Uterus (tissue), 4 donors: ENCODE results near the gene OSTN. TPM values are rescaled to one million over a fixed set of nuclear protein-coding genes. Genes with fewer than 3 reads are reported as not detected.

Source experiments
- DNase-seq, 2 donors: peaks; one replicate each; pipeline ENCODE4 v3.0.0-alpha.2; 2019 to 2020
- H3K27ac ChIP-seq, 2 donors: fragments of 200-600 bp; sonication (generic); 1 replicate in 1 of 2; 2 replicates in 1 of 2; pipeline ENCODE4 v1.5.1; 2016 to 2018
- H3K27me3 ChIP-seq, 2 donors: fragments of 200-600 bp; sonication (generic); one replicate each; pipeline ENCODE4 v1.5.1; 2018 to 2019; ENCODE audit warnings: control low read depth in 1 of 2
- H3K36me3 ChIP-seq, 2 donors: fragments of 200-600 bp; sonication (generic); one replicate each; pipeline ENCODE4 v1.5.1; 2019; ENCODE audit warnings: control low read depth in 1 of 2
- H3K4me1 ChIP-seq, 2 donors: fragments of 200-600 bp; sonication (generic); one replicate each; pipeline ENCODE4 v1.5.1; 2018 to 2019; ENCODE audit warnings: control low read depth in 1 of 2
- H3K4me3 ChIP-seq, 2 donors: fragments of 200-600 bp; sonication (generic); 1 replicate in 1 of 2; 2 replicates in 1 of 2; pipeline ENCODE4 v1.5.1; 2018 to 2019; ENCODE audit warnings: mild to moderate bottlenecking in 1 of 2
- H3K9me3 ChIP-seq, 2 donors: fragments of 200-600 bp; sonication (generic); one replicate each; pipeline ENCODE4 v1.5.1; 2019; ENCODE audit warnings: control low read depth in 1 of 2
- CTCF ChIP-seq, 4 experiments: fragments of 200-600 bp in 2 of 4; fragments of 450-650 bp in 2 of 4; sonication (generic) in 2 of 4; IDR thresholded peaks; one replicate each; pipeline ENCODE4 v1.5.1; 2016 to 2019; ENCODE audit warnings: antibody characterized with exemption in 4 of 4, mild to moderate bottlenecking in 2 of 4, moderate library complexity in 1 of 4
- POLR2A ChIP-seq, 2 donors: fragments of 450-650 bp; IDR thresholded peaks; one replicate each; pipeline ENCODE4 v1.6.1; 2016; ENCODE audit warnings: antibody characterized with exemption in 2 of 2, mild to moderate bottlenecking in 1 of 2, moderate library complexity in 1 of 2
- intact Hi-C: fragments of 100-400 bp; cut with DNase I; formaldehyde crosslinking; loops from one replicate; pipeline ENCODE4 v1.15.1; 2023; ENCODE audit warnings: low total_unique reads
- total RNA-seq, 4 donors: library from RNA; depleted of rRNA in 3 of 4; stranded (reverse); fragments of >200 nt in 3 of 4; gene quantifications; one replicate each; pipeline versions ENCODE4 v1.1.0 to v1.2.4, GENCODE V29; 2014 to 2023
- donor health status: DM: yes; HTN: yes; CAD: no.

Gene OSTN
- total RNA-seq, 4 donors from 2014 or later, result 0.28 TPM; not detected in 3

GRCh38 chr3:191165802-191166201 lies 33.2 kb upstream of the OSTN start:
- intact Hi-C loops, result no loop called here
- Histone ChIP-seq H3K27me3 (no peaks in the 10 kb centered on the region), H3K4me1 (no peaks in the 10 kb centered on the region), H3K4me3 (no peak overlapping the region), H3K36me3 (no peaks in the 10 kb centered on the region), H3K9me3 (no peaks in the 10 kb centered on the region), H3K27ac (no peak overlapping the region)
- DNase-seq, result no peak
- no peak for TF ChIP-seq POLR2A (IDR thresholded peaks at IDR 0.05)
- TF ChIP-seq CTCF (IDR thresholded peaks at IDR 0.05), result no peak

GRCh38 chr3:191166368-191166767 lies 32.7 kb upstream of the OSTN start:
- no peak for TF ChIP-seq POLR2A (IDR thresholded peaks at IDR 0.05)
- no peak for TF ChIP-seq CTCF (IDR thresholded peaks at IDR 0.05)
- intact Hi-C loops, result no loop called here
- DNase-seq, result no peak

GRCh38 chr3:191169566-191169965 lies 29.5 kb upstream of the OSTN start:
- Histone ChIP-seq H3K4me3 (no peak overlapping the region), H3K9me3 (no peaks in the 10 kb centered on the region), H3K27me3 (no peaks in the 10 kb centered on the region), H3K36me3 (no peaks in the 10 kb centered on the region), H3K27ac (no peak overlapping the region), H3K4me1 (no peaks in the 10 kb centered on the region)
- intact Hi-C loops, result no loop called here
- DNase-seq, result no peak
- TF ChIP-seq CTCF (IDR thresholded peaks at IDR 0.05) (no peak), POLR2A (IDR thresholded peaks at IDR 0.05) (no peak)

More at GRCh38 chr3:191166368-191166767, 32.7 kb upstream of the OSTN start:
- H3K27ac ChIP-seq, result no peak overlapping the region
- no peaks in the 10 kb centered on the region for H3K36me3 ChIP-seq
- no peaks in the 10 kb centered on the region for H3K4me1 ChIP-seq
- no peak overlapping the region for H3K4me3 ChIP-seq
- H3K27me3 ChIP-seq, result no peaks in the 10 kb centered on the region
- H3K9me3 ChIP-seq, result no peaks in the 10 kb centered on the region

- intact Hi-C loops, result no loop called here
- Histone ChIP-seq H3K9me3 (no peaks in the 10 kb centered on the region), H3K36me3 (no peaks in the 10 kb centered on the region), H3K4me1 (no peaks in the 10 kb centered on the region), H3K27ac (no peak overlapping the region), H3K27me3 (no peaks in the 10 kb centered on the region), H3K4me3 (no peak overlapping the region)
- TF ChIP-seq CTCF (IDR thresholded peaks at IDR 0.05) (no peak), POLR2A (IDR thresholded peaks at IDR 0.05) (no peak)
- DNase-seq, result no peak
Measured at GRCh38 chr3:191170097-191170496, 28.9 kb upstream of the OSTN start.

GRCh38 chr3:191175102-191175501 lies 23.9 kb upstream of the OSTN start:
- H3K27me3 ChIP-seq, result no peaks in the 10 kb centered on the region
- H3K36me3 ChIP-seq, result no peaks in the 10 kb centered on the region
- H3K27ac ChIP-seq, result no peak overlapping the region
- no peaks in the 10 kb centered on the region for H3K9me3 ChIP-seq
- no peak overlapping the region for H3K4me3 ChIP-seq
- intact Hi-C loops, result no loop called here
- no peak for DNase-seq
- no peaks in the 10 kb centered on the region for H3K4me1 ChIP-seq
- TF ChIP-seq POLR2A (IDR thresholded peaks at IDR 0.05) (no peak), CTCF (IDR thresholded peaks at IDR 0.05) (no peak)
